Measurements from ENCODE around the gene SHC2. TPM values are rescaled to one million over a fixed set of nuclear protein-coding genes. Genes with fewer than 3 reads are reported as not detected.
"Not testable (repeated sequence)": the region's sequence is repeated elsewhere in the genome, so short reads cannot be mapped to it uniquely, and the experiment has no call there.

The SHC2 gene
- total RNA-seq, 1 donor from 2014 or later = 47.8 TPM

DNA sequence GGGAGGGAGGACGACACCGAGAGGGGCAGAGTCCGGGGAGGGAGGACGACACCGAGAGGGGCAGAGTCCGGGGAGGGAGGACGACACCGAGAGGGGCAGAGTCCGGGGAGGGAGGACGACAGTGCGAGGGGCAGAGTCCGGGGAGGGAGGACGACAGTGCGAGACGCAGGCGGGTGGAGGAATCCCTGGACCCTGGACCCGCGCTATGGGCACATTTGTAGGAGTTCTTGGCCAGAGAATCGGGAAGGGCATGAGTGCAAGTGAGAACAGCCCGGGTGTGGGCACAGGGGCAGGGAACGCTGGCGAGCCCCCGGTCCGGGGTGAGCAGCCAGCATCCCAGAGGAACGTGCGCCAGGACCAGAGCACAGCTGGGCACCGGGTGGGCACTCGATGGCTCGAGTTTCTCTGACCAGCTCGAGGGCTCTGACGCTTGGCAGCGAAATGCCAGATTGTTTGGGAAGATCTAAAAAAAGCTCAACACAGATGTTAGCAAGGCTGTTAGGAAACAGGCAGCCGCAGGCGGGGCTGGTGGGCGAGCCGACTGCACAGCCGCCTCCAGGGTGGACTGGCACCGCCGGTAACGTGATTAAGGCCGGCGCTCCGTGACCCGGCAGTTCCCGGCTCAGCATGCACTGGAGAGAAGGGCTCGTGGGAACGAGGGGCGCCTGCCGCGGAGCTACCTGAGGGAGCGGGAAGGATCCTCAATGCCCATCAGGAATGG, 33.9 kb downstream of the SHC2 start:
- TF ChIP-seq, protein P1, sequence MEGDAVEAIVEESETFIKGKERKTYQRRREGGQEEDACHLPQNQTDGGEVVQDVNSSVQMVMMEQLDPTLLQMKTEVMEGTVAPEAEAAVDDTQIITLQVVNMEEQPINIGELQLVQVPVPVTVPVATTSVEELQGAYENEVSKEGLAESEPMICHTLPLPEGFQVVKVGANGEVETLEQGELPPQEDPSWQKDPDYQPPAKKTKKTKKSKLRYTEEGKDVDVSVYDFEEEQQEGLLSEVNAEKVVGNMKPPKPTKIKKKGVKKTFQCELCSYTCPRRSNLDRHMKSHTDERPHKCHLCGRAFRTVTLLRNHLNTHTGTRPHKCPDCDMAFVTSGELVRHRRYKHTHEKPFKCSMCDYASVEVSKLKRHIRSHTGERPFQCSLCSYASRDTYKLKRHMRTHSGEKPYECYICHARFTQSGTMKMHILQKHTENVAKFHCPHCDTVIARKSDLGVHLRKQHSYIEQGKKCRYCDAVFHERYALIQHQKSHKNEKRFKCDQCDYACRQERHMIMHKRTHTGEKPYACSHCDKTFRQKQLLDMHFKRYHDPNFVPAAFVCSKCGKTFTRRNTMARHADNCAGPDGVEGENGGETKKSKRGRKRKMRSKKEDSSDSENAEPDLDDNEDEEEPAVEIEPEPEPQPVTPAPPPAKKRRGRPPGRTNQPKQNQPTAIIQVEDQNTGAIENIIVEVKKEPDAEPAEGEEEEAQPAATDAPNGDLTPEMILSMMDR (IDR thresholded peaks at IDR 0.05) = no peak
- Mint-ChIP-seq H3K27me3 (ENCODE audit: low read depth) (no peaks in the 10 kb centered on the region), H3K36me3 (ENCODE audit: low read depth) (peaks cover 20% of the 10 kb centered on the region), H3K4me3 (ENCODE audit: unreplicated experiment) (no peak overlapping the region), H3K9me3 (ENCODE audit: low read depth) (no peaks in the 10 kb centered on the region), H3K27ac (ENCODE audit: unreplicated experiment) (no peak overlapping the region), H3K4me1 (ENCODE audit: low read depth) (peaks cover 6% of the 10 kb centered on the region)
- DNase-seq (ENCODE audit: low spot score) = peak; percentile 87

DNA sequence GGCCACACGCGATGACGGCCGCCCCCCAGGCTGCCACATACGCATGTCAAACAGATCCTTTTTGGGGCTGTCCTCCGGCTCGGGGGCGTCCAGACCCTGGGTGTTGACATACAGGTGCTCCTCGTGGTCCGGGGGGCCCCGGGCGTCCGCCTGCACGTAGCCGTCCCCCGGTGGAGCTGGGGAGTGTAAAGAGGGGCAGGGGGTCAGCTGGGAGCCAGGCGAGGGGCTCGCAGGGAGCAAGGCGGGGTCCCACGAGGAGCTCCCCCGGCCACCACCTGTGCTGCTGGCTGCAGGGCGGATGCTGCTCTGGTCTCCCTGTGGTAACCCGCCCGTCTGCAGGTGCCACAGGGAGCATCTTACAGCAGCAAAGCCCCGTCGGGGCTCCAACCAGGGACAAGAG, 35.8 kb downstream of the SHC2 start:
- H3K4me3 Mint-ChIP-seq (ENCODE audit: unreplicated experiment) = no peak overlapping the region
- no peaks in the 10 kb centered on the region for H3K27me3 Mint-ChIP-seq (ENCODE audit: low read depth)
- DNase-seq (ENCODE audit: low spot score) = peak; percentile 96

DNA sequence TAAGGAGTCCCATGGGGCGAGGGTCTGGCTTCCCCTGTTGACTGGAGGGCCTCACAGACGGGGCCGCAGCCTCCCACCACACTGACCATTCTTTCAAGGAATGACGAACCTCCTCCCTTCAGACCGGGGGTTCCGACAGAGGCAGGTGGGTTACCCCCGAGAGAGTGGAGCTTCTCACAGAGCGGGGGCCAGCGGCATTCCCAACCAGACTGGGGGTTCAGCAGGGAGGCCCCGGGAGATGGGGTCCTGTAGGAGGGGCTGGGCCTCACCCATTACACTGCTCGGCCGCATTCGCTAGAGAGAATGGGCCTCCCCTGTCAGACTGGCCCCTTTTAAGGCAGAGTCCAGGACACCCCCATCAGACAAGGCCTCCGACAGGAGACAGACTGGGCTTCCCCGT, 36.3 kb downstream of the SHC2 start:
- Mint-ChIP-seq H3K4me1 (ENCODE audit: low read depth) (peaks cover 6% of the 10 kb centered on the region), H3K27ac (ENCODE audit: unreplicated experiment) (no peak overlapping the region), H3K9me3 (ENCODE audit: low read depth) (no peaks in the 10 kb centered on the region), H3K36me3 (ENCODE audit: low read depth) (peaks cover 10% of the 10 kb centered on the region), H3K27me3 (ENCODE audit: low read depth) (no peaks in the 10 kb centered on the region), H3K4me3 (ENCODE audit: unreplicated experiment) (no peak overlapping the region)
- TF ChIP-seq, protein P1 (IDR thresholded peaks at IDR 0.05) = no peak
- peak; percentile 87 for DNase-seq (ENCODE audit: low spot score)

More for the DNA sequence above, 35.8 kb downstream of the SHC2 start:
- TF ChIP-seq, protein P1 (IDR thresholded peaks at IDR 0.05) = no peak
- peaks cover 14% of the 10 kb centered on the region for H3K36me3 Mint-ChIP-seq (ENCODE audit: low read depth)
- no peak overlapping the region for H3K27ac Mint-ChIP-seq (ENCODE audit: unreplicated experiment)
- H3K9me3 Mint-ChIP-seq (ENCODE audit: low read depth) = no peaks in the 10 kb centered on the region
- peaks cover 6% of the 10 kb centered on the region for H3K4me1 Mint-ChIP-seq (ENCODE audit: low read depth)

DNA sequence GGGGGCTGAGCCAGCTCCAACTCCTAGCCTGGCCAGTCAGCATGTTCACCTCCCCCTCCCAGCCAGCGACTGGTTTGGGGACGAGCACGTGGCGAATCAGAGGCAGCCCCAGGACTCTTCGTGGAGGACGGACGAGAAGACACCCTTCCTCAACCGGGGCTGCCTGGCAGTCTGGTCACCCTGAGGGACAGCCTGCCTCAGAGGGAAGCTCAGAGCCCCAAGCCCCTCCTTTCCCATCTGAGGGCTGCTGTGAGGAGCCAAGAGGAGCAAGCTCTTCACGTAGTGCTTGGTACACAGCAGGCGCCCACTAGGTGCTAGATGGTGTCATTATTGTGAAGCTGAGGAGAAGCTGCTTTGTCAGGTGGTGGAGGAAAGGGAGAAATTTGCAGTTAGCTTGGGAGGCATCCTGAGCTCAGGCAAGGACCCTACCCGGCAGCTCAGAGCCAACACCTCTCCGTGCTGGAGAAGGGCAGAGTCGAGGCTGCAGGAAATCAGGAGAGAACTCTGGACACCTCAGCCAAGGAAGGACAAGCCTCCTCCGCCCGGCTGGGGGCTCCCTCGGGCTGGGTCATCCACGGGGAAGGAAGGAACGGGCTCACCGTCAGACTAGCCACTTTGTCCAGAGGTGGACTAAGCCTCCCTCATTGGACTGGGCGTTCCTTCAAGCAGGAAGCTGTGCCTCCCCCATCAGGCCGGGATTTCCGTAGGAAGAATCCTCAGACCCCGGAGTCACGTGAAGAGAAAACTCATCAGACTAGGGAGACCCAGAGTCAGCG, 37.0 kb downstream of the SHC2 start:
- TF ChIP-seq, protein P1 (IDR thresholded peaks at IDR 0.05) = no peak
- H3K27ac Mint-ChIP-seq (ENCODE audit: unreplicated experiment) = no peak overlapping the region

DNA sequence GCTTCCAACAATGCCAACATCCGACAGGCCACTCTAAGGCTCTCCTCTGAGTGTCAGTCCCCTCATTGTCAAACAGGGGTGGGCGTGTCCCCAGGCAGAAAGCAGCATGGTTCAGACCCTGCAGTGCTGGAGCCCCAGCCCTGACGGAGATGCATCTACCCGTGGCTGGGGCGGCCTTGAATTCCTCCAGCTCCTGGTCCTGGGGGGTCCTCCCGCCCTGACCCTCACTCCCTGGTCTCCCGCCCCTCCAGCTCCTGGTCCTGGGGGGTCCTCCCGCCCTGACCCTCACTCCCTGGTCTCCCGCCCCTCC, 38.0 kb downstream of the SHC2 start:
- not testable (repeated sequence) for H3K27ac Mint-ChIP-seq (ENCODE audit: unreplicated experiment); H3K9me3 Mint-ChIP-seq (ENCODE audit: low read depth); H3K4me3 Mint-ChIP-seq (ENCODE audit: unreplicated experiment); H3K4me1 Mint-ChIP-seq (ENCODE audit: low read depth); H3K27me3 Mint-ChIP-seq (ENCODE audit: low read depth)
- peaks cover 11% of the 10 kb centered on the region for H3K36me3 Mint-ChIP-seq (ENCODE audit: low read depth)
- DNase-seq (ENCODE audit: low spot score) = peak; percentile 59

More for the DNA sequence above, 37.0 kb downstream of the SHC2 start:
- Mint-ChIP-seq H3K36me3 (ENCODE audit: low read depth) (peaks cover 7% of the 10 kb centered on the region), H3K4me3 (ENCODE audit: unreplicated experiment) (no peak overlapping the region), H3K27me3 (ENCODE audit: low read depth) (no peaks in the 10 kb centered on the region), H3K4me1 (ENCODE audit: low read depth) (peaks cover 6% of the 10 kb centered on the region), H3K9me3 (ENCODE audit: low read depth) (no peaks in the 10 kb centered on the region)
- peak; percentile 68 for DNase-seq (ENCODE audit: low spot score)
